Type B pancreatic cell (in vitro differentiated cells): ENCODE data around the gene SLC6A11. TPM values are rescaled to one million over a fixed set of nuclear protein-coding genes. Genes with fewer than 3 reads are reported as not detected.

Source experiments
- DNase-seq: peaks from one replicate; pipeline ENCODE4 v3.0.0; 2021; ENCODE audit warnings: mixed read lengths; ENCODE audit not compliant: unreplicated experiment; ENCODE audit errors: extremely low spot score
- H3K27ac Mint-ChIP-seq: 2 replicates; pipeline ENCODE4 v1.8.0; 2021; ENCODE audit warnings: mild to moderate bottlenecking, mixed read lengths
- H3K27me3 Mint-ChIP-seq: 2 replicates; pipeline ENCODE4 v1.8.0; 2021; ENCODE audit warnings: mixed read lengths
- H3K36me3 Mint-ChIP-seq: 2 replicates; pipeline ENCODE4 v1.8.0; 2021; ENCODE audit warnings: mixed read lengths
- H3K4me1 Mint-ChIP-seq: one replicate; pipeline ENCODE4 v1.8.0; 2021; ENCODE audit warnings: mixed read lengths; ENCODE audit not compliant: unreplicated experiment
- H3K4me3 Mint-ChIP-seq: 2 replicates; pipeline ENCODE4 v1.8.0; 2021; ENCODE audit warnings: mild to moderate bottlenecking, mixed read lengths
- H3K9me3 Mint-ChIP-seq: 2 replicates; pipeline ENCODE4 v1.8.0; 2021; ENCODE audit warnings: mixed read lengths
- total RNA-seq: library from RNA; stranded (reverse); gene quantifications from 2 replicates; pipeline ENCODE4 v1.2.1, GENCODE V29; 2021; ENCODE audit warnings: low replicate concordance
- TF ChIP-seq, protein P1 (sequence below): fragments of 200-600 bp; sonication (generic); conservative IDR thresholded peaks from 2 replicates; pipeline ENCODE4 v1.5.0; 2021; ENCODE audit warnings: antibody characterized with exemption, mild to moderate bottlenecking

The SLC6A11 gene
- total RNA-seq, 1 donor from 2014 or later = 3.0 TPM

DNA sequence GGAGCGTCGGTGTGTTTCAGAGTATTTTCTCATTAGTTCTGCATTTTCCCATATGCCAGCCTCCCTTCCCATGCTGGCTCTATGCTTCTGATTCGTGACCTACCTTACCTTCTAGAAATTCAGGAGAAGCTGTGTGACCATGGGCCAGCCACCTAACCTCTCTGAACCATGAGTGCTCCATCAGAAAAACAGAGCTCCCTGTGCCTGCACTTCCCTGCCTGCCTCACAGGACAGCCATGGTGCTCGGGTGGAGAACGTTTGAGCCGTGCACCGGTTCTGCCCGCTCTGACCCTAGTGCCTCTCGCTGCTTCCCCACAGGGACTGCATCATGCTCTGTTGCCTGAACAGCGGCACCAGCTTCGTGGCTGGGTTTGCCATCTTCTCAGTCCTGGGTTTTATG lies 102.0 kb downstream of the SLC6A11 start:
- no peak overlapping the region for H3K27ac Mint-ChIP-seq
- no peaks in the 10 kb centered on the region for H3K4me1 Mint-ChIP-seq
- H3K27me3 Mint-ChIP-seq = peaks cover 30% of the 10 kb centered on the region
- peak; percentile 27 for DNase-seq
- TF ChIP-seq, protein P1, sequence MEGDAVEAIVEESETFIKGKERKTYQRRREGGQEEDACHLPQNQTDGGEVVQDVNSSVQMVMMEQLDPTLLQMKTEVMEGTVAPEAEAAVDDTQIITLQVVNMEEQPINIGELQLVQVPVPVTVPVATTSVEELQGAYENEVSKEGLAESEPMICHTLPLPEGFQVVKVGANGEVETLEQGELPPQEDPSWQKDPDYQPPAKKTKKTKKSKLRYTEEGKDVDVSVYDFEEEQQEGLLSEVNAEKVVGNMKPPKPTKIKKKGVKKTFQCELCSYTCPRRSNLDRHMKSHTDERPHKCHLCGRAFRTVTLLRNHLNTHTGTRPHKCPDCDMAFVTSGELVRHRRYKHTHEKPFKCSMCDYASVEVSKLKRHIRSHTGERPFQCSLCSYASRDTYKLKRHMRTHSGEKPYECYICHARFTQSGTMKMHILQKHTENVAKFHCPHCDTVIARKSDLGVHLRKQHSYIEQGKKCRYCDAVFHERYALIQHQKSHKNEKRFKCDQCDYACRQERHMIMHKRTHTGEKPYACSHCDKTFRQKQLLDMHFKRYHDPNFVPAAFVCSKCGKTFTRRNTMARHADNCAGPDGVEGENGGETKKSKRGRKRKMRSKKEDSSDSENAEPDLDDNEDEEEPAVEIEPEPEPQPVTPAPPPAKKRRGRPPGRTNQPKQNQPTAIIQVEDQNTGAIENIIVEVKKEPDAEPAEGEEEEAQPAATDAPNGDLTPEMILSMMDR = no peak
- no peak overlapping the region for H3K4me3 Mint-ChIP-seq
- H3K9me3 Mint-ChIP-seq = no peaks in the 10 kb centered on the region
- no peaks in the 10 kb centered on the region for H3K36me3 Mint-ChIP-seq

DNA sequence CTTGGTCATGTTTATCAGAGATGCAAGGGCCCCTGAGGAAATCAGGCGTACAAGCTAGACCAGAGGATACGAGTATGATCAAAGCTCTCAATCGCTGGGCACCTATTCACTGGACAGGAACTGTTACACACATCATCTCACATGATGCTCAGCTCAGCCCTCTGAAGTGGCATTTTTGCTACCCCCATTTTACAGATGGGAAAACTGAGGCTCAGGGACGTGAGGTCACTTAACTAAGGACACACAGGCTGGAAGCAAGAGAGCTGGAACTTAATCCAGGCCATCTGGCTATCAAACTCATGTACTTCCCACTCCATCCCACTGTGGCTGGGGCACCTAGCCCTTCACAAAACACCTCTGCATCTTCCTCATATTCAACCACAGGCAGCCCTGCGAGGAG lies 103.6 kb downstream of the SLC6A11 start:
- Mint-ChIP-seq H3K9me3 (no peaks in the 10 kb centered on the region), H3K4me1 (no peaks in the 10 kb centered on the region), H3K4me3 (no peak overlapping the region), H3K27me3 (peaks cover 32% of the 10 kb centered on the region), H3K36me3 (no peaks in the 10 kb centered on the region), H3K27ac (no peak overlapping the region)
- TF ChIP-seq, protein P1 = no peak
- peak; percentile 29 for DNase-seq

DNA sequence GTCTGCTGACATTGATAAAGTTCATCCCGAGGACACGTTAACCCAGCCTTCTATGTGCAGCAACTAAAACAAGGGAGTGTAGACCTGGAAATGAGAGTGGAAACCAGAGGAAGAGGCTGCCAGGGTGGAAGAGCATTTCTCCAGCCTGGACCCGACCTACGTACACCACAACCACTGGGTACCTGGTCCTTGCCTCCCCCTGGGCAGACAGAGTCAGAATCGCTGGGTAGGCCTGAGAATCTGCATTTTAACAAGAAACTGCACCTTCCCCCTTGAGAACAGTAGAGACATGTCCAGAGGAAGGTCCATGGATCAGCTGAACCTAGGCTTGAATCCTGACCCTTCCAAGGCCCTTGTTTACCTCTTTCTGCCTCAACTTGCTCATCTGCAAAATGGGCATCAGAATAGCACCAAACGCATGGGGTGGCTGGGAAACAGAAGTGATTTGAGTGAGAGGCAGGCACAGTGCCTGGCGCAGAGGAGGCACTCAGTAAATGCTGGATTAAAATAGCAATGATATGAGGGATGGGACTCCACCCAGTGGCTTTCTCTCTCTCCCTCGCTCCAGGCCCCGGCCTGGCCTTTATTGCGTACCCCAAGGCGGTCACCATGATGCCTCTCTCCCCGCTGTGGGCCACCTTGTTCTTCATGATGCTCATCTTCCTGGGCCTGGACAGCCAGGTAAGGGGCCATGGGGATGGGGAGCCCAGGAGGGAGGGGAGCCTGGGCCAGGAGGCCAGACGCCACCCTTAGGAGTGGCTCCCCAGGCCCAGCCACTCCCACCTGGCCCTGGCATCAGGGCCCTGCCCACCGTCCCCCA lies 109.6 kb downstream of the SLC6A11 start:
- peak; percentile 29 for DNase-seq
- Mint-ChIP-seq H3K27me3 (peaks cover 24% of the 10 kb centered on the region), H3K4me3 (no peak overlapping the region), H3K9me3 (no peaks in the 10 kb centered on the region), H3K4me1 (no peaks in the 10 kb centered on the region), H3K27ac (no peak overlapping the region), H3K36me3 (no peaks in the 10 kb centered on the region)
- TF ChIP-seq, protein P1 = no peak

DNA sequence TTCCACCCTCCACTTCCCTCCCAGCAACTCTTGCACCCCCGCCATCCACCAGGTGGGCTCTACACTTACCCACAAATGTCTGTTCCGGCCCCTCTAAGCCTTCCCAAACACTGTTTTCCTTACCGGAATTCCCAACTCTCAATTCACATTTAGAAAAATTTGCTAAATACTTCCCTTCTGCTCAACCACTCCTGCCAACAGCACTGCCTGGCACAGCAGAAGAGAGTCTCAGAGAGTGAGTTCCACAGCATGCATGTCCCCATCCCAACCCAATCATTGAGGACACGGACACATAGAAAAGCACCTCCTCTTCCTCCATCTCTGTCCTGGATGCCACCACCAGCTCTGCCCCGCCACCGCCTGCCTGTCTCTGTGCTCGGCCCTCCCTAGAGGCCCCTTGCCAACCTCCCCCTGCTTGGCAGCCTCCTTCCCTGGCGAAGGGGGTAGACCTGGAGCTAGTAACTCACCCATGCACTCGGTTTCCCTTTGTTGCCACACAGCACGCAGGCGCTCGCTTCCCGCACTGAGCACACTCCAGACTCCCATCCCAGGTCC lies 110.3 kb downstream of the SLC6A11 start:
- no peaks in the 10 kb centered on the region for H3K4me1 Mint-ChIP-seq
- DNase-seq = no peak
- H3K27ac Mint-ChIP-seq = no peak overlapping the region
- no peak overlapping the region for H3K4me3 Mint-ChIP-seq
- TF ChIP-seq, protein P1 = no peak
- H3K36me3 Mint-ChIP-seq = no peaks in the 10 kb centered on the region
- no peaks in the 10 kb centered on the region for H3K9me3 Mint-ChIP-seq
- peaks cover 20% of the 10 kb centered on the region for H3K27me3 Mint-ChIP-seq

DNA sequence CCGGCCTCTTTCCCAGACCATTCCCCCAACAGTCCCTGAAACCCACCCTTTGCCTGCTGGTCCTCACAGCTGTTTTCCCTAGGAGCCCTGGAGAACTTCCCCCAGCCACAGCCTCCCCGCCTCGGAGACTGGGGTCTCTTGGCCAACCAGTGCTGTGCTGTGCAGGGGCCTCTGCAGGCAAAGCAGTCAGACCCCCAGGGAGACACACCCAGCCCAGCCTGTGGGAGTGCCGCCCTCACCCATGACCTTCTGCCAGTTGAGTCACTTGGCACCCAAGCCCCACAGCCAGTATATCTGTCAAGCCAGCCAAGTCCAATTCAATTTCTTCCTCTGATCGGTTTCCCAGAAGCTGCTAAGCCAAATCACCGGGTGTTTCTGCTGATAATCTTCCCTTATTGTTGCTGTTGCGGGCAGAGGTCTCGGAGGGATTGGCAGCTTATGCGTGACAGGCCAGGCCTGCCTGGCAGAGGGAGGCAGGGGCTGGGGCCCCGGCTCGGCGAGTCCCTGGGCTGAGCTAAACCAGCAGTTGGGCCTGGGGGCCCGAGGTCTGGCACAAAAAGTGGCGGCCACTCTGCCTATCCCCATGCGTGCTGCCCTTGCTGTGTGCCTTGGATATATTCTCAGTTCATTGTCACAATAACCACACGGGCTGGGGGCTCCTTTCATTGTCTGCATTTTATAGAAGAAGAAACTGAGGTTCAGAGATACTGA lies 110.9 kb downstream of the SLC6A11 start:
- Mint-ChIP-seq H3K36me3 (no peaks in the 10 kb centered on the region), H3K4me1 (no peaks in the 10 kb centered on the region), H3K4me3 (no peak overlapping the region), H3K9me3 (no peaks in the 10 kb centered on the region), H3K27ac (no peak overlapping the region), H3K27me3 (peaks cover 17% of the 10 kb centered on the region)
- peak; percentile 58 for DNase-seq
- TF ChIP-seq, protein P1 = no peak
